HG03196 (cell line): ENCODE results near the gene ZNF382.
A peak's percentile ranks its signal among the peaks of the same experiment; 100 is the strongest.
"Not testable (repeated sequence)": the region's sequence is repeated elsewhere in the genome, so short reads cannot be mapped to it uniquely, and the experiment has no call there.

Experiments used
- ATAC-seq: cut with Tn5 transposase; IDR thresholded peaks from one replicate; pipeline ENCODE4 v1.9.1; 2021; ENCODE audit not compliant: unreplicated experiment

The ZNF382 gene

DNA sequence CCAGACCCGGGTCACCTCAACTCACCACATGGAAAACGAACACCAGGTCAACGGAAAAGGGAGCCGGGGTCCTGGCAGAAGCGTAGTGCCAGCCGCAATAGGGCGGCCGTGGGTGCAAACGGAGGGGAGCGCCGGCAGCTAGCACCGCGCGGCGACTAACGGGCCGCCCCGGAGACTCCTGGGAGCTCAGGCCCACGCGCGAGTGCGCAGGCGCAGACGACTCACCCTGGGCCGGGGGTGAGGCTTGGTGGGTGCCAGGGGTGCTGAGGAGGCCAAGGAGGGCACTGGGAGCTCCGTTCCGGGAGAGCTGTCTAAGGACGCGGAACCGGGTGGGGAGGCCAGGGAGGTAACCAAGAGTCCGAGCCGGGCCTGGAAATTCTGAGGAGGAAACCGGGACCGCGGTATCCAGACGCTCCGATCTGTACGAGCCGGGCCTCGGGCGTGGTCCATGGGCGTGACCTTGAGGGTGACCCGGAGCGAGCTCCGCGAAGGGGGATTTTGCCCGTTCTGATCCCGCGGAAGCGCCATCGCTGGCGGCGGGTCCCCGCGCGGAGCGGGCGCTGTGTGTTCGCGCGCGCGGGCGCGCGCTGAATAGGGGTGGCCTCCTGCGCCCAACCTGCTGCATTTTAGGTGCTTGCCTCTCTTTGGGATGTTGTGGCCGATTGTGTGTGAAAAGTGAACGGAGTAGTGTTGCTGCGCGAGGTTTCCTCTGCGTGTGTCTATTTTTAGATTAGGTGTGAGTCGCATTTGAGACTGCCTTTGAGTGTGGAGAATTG lies at the start of gene ZNF382:
Gene ZNF382, plus strand, starts transcription at position 213 of the 776 bp plus-strand sequence. CDS start 4,602 bp downstream, outside the sequence.
- no peak for ATAC-seq

DNA sequence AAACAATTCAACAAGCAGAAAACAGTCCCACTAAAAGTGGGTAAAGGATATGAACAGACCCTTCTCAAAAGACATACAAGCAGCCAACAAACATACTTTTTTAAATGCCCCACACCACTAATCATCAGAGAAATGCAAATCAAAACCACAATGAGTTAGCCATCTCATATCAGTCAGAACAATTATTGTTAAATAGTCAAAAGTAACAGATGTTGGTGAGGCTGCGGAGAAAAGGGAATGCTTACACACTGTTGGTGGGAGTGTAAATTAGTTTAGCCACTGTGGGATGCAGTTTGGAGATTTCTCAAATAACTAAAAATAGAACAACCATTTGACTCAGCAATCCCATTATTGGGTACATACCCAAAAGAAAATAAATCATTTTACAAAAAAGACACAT lies 40.7 kb upstream of the ZNF382 start:
- ATAC-seq = no peak

DNA sequence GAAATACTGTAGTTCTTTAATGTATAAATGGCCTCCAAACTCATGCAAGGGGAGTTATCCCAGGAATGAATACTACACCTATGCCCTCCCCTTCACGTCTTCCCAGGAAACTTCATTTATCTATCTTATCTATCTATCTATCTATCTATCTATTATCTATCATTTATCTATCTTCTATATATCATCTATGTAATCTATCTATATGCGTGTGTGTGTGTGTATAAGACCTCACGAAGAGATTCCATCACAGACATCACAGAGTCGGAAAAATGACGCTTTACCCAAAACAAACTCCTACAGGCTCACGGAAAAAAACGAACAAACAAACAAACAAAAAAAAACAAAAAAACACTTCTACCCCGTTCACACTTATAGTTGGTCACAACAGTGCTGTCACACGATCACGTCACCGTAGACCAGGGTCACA lies 32.5 kb upstream of the ZNF382 start:
- ATAC-seq = no peak

DNA sequence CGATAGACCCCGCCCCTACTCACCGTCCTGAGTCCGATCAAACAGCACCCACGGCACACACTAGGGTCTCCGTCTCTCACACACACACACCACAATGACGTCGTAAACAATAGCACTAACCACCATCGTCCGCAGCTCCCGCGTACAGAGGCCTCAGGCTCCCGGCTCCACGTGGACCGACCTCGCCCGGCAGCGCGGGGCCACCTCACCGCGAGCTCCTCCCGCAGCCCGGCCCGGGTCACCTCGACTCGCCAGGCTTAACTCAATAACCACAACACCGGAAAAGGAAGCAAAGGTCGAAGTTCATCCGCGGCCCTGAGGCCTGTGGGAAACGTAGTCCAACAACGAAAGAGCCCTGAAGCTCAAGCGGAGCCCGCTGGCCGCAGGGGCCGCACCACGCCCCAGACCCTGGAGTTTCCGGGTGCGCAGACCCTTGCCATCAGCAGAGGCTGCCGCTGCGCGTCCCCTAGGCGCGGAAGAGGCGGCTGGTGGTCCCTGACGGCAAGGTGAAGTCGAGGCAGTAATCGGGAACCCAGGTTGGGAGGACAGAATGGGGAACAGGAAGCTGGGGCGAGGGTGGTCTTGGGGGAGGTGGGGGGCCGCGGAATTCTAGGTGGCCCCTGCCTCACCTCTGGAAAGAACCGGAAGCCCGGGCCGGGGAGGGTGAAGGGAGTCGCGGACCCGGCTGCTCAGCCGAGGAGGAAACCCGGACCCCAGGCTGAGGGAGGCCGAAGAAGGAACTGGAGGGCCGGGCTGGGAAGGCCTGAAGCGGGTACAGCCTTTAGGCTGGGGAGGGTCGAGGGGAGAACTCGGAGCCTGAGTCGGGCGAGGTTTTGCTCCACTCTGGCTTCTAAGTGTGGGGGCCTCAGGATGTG lies 31.9 kb upstream of the ZNF382 start, which contains the start of gene ZNF529:
Gene ZNF529, minus strand, starts transcription at position 273 of the 875 bp plus-strand sequence. CDS start 946 bp downstream, outside the sequence.
- ATAC-seq = peak; percentile 89

DNA sequence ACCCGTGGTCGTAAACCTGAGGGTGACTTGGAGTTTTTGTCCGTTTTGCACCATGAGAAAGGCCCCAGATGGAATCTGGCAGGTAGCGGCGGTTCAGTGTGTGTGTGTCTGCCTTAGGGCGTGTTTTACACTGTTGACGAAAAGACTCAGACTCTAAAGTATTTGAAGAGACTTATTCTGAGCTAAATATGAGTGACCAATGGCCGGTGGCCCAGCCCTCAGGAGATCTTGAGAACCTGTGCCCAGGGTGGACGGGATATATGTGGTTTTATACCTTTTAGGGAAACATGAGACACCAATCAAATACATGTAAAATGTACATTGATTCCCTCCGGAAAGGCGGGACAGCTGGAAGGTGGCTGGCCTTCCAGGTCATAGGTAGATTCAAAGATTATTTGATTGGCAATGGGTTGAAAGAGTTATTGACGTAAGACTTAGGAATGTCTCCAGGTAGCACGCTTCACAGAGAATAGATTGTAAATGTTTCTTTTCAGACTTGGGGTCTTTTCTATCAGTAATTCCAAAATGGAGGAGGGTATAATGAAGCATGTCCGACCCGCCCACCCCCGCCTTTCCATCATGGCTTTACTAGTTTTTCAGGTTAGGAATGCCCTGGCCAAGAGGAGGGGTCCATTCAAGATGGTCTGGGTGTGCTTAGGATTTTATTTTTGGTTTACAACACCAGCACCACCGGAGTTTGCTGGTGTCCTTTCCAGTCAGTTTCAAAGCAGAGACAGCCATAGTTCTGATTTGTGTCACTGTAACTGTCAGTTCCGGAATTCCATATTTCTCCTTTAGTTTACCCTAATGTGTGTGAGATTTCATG lies 31.0 kb upstream of the ZNF382 start:
- ATAC-seq = no peak

DNA sequence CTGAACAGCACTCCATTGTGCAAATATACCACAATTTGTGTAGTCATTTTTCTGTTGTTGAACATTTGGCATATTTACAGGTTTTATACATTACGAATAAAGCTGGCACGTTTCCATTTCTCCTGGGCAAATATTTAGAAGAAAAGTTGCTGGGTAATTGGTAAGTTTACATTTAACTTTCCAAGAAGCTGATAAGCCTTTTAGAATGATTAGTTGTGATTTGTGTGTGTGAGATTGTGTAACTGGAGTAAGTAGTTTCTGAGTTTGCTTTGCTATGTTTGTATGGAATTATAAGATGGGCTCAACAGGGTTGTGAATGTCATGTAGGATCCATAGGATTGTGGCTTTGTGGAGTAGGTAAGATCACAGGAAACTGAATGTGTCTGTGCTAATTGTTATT lies 30.4 kb upstream of the ZNF382 start:
- ATAC-seq = no peak

DNA sequence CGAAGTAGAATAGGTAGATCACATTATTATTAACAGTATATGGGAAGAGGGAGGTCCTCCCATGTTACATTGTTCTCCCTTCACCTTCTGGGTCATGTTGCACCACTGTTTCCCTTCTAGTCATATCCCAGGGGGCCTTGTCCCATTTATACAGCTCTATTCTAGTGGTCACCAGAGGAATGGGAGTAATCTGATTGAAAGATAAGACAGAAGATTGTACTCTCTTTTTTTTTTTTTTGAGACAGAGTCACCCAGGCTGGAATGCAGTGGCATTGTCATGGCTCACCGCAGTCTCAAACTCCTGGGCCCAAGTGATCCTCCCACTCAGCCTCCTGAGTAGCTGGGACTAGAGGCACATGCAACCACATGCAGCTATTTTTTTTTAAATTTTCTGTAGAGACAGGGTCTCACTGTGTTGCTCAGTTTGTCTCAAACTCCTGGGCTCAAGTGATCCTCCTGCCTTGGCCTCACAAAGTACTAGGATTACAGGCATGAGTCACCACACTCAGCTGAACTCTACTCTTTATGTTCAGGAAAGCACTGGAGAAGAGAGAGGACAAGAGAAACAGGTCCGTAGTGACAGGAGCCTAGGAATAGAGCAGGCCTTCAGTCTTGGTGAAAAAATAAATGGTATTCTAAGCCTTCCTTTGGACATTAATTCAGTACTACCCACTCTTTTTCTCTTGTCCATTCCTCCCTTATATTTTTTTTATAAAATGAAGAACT lies 27.7 kb upstream of the ZNF382 start:
- no peak for ATAC-seq

DNA sequence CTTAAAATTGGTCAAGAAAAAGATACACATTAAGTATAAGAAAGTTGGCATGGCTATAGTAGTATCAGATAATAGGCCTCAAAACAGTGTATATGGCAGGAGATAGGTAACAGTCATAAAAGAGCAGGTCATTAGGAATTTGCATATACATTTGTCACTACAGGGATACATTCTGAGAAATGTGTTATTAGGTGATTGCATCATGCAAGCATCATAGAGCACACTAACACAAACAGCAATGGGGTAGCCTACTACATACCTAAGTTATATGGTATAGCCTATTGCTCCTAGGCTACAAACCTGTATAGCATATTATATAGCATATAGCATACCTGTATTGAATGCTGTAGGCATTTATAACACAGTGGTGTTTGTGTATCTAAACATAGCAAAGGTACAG lies 25.9 kb upstream of the ZNF382 start:
- ATAC-seq = no peak

DNA sequence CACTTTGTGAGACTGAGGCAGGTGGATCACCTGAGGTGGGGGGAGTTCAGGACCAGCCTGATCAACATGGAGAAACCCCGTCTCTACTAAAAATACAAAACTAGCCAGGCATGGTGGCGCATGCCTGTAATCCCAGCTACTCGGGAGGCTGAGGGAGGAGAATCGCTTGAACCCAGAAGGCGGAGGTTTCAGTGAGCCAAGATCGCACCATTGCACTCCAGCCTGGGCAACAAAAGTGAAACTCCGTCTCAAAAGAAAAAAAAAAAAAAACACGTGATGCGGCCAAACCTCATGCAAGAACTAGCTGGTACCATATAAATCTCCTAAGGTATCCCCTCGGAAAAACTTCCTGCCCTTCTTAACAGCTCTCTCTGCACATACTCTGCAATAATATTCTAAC lies 2.4 kb upstream of the ZNF382 start:
- ATAC-seq = not testable (repeated sequence)

DNA sequence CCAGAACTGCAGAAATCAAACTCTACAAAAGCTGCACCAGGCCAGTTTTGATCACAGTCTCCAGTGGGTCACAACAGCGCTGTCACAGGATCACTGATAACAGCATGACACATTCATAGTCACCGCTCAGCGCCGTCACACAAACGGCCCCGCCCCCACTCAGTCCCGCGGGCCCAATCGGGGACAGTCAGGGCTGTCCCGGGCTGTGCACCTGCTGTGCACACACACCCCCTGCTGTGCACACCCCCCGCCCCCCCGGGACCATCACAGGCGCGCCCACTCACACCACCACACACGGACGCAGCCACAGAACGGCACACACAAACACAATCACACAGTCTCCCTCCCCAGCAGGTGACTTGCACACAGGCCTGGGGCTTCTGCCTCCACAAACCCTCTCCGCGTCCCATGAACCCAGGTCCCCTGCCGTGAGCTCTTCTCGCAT lies 435 bp upstream of the ZNF382 start:
- no peak for ATAC-seq

DNA sequence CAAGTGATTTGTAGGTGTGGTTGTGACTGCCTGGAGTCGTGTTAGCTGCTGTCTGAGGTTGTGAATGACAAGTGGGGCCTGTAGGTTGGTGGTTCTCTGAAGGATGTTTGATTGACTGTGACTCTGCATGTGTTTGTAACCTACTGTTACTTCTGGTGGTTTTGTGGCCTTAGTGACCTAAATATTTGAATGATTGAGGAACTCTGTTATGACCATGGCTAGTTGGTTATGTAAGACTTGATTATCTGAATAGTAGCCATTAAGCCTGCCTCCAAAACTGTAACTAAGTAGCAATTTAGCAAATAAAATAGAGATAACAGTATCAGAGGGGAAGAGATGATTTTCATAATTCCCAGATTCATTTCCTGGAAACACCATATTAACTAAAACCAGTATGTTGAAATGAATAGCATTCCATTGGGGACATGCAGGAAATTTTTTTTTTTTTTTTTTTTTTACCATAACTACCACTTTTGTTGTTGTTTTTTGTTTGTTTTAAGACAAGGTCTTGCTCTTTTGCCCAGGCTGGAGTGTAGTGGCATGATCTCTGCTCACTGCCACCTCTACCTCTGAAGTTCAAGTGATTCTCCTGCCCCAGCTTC lies 865 bp downstream of the ZNF382 start:
- no peak for ATAC-seq

DNA sequence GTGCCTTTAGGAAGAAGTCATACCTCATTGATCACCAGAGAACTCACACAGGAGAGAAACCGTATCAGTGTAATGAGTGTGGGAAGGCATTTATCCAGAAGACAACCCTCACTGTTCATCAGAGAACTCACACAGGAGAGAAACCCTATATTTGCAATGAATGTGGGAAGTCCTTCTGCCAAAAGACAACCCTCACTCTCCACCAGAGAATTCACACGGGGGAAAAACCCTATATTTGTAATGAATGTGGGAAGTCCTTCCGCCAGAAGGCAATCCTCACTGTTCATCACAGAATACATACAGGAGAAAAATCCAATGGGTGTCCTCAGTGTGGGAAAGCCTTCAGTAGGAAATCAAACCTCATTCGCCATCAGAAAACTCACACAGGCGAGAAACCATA lies 21.9 kb downstream of the ZNF382 start:
- no peak for ATAC-seq

DNA sequence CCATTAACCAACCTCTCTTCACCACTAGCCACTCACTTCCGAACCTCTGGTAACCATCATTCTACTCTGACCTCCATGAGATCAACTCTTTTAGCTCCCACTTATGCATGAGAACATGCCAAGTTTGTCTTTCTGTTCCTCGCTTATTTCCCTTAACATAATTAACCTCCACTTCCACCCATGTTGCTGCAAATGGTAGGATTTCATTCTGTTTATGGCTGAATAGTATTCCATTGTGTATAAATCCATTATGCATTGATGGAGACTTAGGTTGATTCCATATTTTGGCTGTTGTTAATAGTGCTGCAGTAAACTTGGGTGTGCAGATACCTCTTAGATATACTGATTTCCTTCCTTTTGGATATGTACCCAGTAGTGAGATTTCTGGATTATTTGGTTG lies 30.2 kb downstream of the ZNF382 start:
- no peak for ATAC-seq

DNA sequence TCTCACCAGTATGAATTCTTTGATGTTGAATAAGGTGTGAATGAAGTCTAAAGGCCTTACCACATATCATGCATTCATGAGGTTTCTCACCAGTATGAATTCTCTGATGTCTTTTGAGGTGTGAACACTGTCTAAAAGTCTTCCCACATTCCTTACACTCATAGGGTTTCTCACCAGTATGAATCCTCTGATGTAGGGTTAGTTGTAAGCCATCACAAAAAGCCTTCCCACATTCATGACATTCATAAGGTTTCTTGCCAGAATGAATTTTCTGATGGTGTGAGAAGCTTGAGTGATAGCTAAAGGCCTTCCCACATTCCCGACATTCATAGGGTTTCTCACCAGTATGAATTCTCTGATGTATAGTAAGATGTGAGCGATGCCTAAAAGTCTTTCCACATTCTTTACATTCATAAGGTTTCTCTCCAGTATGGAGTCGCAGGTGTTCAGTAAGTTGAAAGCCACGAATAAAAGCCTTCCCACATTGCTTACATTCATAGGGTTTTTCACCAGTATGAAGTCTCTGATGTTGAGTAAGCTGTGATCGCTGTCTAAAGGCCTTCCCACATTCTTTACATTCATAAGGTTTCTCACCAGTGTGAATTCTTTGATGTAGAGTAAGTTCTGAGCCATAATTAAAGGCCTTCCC lies 33.9 kb downstream of the ZNF382 start:
- ATAC-seq = no peak

DNA sequence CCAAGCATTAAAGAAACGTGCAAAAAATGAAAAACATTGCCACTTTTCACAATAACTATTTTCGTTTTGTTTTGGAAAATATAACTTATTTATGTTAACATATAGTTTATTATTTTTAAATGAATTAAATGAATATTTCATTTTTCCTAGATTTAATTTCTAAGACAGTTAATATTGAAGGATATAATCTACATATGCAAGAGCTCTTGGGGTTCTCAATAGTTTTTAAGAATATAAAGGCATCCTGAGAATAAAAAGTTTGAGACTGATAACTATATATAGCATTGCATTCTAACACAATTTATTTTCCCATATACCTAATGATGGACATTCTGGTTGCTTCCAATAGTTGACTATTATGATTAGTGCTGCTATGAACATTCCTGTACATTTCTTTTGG lies 41.6 kb downstream of the ZNF382 start:
- ATAC-seq = no peak

DNA sequence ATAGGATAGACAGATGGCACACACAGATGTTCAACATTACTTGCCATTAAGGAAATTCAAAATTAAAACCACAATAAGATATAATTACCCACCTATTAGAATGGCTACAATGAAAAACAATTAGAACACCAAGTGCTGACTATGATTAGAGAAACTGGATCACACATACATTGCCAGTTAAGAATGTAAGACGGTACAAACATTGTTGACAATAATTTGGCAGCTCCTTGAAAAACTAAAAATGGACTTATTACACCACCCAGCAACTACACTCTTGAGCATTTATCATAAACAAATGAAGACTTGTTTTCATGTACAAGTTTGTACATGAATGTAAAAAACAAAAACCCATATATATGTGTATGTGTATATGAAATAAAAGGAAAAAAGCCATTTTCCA lies 47.8 kb downstream of the ZNF382 start:
- no peak for ATAC-seq

DNA sequence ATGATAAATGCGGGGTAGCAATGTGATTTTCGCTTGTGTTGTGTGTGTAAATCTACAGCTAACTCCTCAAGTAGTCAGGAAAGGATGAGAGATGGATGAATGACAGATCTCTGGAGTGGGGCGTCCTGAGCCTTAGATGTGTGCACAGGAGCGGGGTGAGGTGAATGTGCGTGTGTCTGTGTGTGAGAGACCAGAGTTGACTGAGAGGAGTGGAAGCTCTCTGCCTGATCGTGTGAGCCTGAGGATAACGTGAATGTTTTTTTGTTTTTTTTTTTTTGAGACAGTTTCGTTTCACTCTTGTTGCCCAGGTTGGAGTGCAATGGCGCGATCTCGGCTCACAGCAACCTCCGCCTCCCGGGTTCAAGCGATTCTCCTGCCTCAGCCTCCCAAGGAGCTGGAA lies 60.7 kb downstream of the ZNF382 start:
- no peak for ATAC-seq

DNA sequence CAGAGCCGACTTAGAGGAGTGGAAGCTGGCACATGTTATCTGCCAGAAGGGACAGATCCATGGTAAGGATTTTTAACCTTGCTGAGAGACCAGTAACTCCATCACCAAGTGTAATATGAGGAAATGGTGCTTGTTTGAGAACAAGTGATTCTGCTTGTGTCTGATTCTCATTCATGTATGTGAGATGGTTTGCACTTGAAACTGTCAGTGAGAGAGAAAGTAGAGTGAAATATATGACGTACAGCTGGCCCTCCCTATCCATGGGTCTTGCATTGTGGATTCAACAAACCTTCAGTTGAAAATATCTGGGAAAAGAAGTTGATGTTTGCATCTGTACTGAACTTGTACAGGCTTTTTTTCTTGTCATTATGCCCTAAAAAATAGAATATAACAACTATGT lies 63.5 kb downstream of the ZNF382 start:
- no peak for ATAC-seq

DNA sequence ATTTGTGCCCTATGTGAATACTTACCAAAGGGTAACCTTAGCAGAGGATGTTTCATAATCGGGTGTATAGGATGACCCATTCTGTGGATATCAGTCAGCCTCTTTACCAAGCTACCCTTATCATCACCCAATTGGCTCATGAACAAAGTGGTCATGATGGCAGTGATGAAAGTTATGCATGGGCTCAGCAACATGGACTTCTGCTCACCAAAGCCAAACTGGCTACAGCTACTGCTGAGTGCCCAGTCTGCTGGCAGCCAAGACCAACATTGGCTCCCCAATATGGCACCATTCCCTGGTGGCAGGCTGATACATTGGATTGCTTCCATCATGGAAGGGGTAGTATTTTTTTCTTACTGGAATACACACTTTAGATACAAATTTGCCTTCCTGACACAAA lies 67.3 kb downstream of the ZNF382 start:
- ATAC-seq = no peak

DNA sequence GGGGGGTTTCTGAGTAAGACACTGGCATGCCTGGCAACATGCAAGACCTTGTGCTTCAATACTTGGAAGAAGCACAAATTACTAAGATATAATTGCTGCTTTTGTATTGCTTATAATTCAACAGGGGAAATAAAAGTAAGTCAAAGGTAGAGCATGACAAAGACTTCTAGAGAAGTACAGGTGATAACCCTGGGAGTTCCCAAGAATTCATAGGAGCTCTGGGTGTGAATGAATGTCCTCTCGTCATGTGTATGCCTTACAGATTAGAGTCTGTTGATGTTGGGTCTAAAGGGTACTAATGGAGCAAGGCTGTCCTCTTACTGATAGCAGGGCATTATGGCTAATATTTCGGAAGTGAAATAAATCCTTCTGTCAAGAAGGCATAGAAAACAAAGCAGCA lies 69.1 kb downstream of the ZNF382 start:
- ATAC-seq = no peak
